GM12891 (cell line): ENCODE measurements around the gene VEZT.

ENCODE experiments used
- POLR2A ChIP-seq: IDR thresholded peaks from 2 replicates; pipeline ENCODE4 v1.6.1; 2011; ENCODE audit warnings: low read depth, low read length, control low read depth
- POLR2AphosphoS5 ChIP-seq: IDR thresholded peaks from 2 replicates; pipeline ENCODE4 v1.6.1; 2011; ENCODE audit warnings: low read depth, low read length, control low read depth
- POU2F2 ChIP-seq: IDR thresholded peaks from 2 replicates; pipeline ENCODE4 v1.6.1; 2011; ENCODE audit warnings: low read depth, mild to moderate bottlenecking, control low read depth, low read length, moderate library complexity
- SPI1 ChIP-seq: IDR thresholded peaks from 2 replicates; pipeline ENCODE4 v1.6.1; 2011; ENCODE audit warnings: low read depth, low read length, control low read depth
- TAF1 ChIP-seq: IDR thresholded peaks from 2 replicates; pipeline ENCODE4 v1.6.1; 2011; ENCODE audit warnings: low read depth, low read length, control low read depth

GRCh38 chr12:95239216-95239615, 21.6 kb downstream of the VEZT start:
- TF ChIP-seq POLR2A: no peak
- TF ChIP-seq POLR2AphosphoS5: no peak
- no peak for TF ChIP-seq TAF1
- TF ChIP-seq SPI1: no peak
- TF ChIP-seq POU2F2: no peak
